Uterus (tissue), 4 donors: ENCODE measurements around the gene KDM1B. TPM values are rescaled to one million over a fixed set of nuclear protein-coding genes. Genes with fewer than 3 reads are reported as not detected.

Source experiments
- DNase-seq, 2 donors: peaks; one replicate each; pipeline ENCODE4 v3.0.0-alpha.2; 2019 to 2020
- H3K27ac ChIP-seq, 2 donors: fragments of 200-600 bp; sonication (generic); 1 replicate in 1 of 2; 2 replicates in 1 of 2; pipeline ENCODE4 v1.5.1; 2016 to 2018
- H3K27me3 ChIP-seq, 2 donors: fragments of 200-600 bp; sonication (generic); one replicate each; pipeline ENCODE4 v1.5.1; 2018 to 2019; ENCODE audit warnings: control low read depth in 1 of 2
- H3K36me3 ChIP-seq, 2 donors: fragments of 200-600 bp; sonication (generic); one replicate each; pipeline ENCODE4 v1.5.1; 2019; ENCODE audit warnings: control low read depth in 1 of 2
- H3K4me1 ChIP-seq, 2 donors: fragments of 200-600 bp; sonication (generic); one replicate each; pipeline ENCODE4 v1.5.1; 2018 to 2019; ENCODE audit warnings: control low read depth in 1 of 2
- H3K4me3 ChIP-seq, 2 donors: fragments of 200-600 bp; sonication (generic); 1 replicate in 1 of 2; 2 replicates in 1 of 2; pipeline ENCODE4 v1.5.1; 2018 to 2019; ENCODE audit warnings: mild to moderate bottlenecking in 1 of 2
- H3K9me3 ChIP-seq, 2 donors: fragments of 200-600 bp; sonication (generic); one replicate each; pipeline ENCODE4 v1.5.1; 2019; ENCODE audit warnings: control low read depth in 1 of 2
- POLR2A ChIP-seq, 2 donors: fragments of 450-650 bp; IDR thresholded peaks; one replicate each; pipeline ENCODE4 v1.6.1; 2016; ENCODE audit warnings: antibody characterized with exemption in 2 of 2, mild to moderate bottlenecking in 1 of 2, moderate library complexity in 1 of 2
- intact Hi-C: fragments of 100-400 bp; cut with DNase I; formaldehyde crosslinking; loops from one replicate; pipeline ENCODE4 v1.15.1; 2023; ENCODE audit warnings: low total_unique reads
- total RNA-seq, 4 donors: library from RNA; depleted of rRNA in 3 of 4; stranded (reverse); fragments of >200 nt in 3 of 4; gene quantifications; one replicate each; pipeline versions ENCODE4 v1.1.0 to v1.2.4, GENCODE V29; 2014 to 2023
- TF ChIP-seq, protein P1 (sequence below), 4 experiments: fragments of 200-600 bp in 2 of 4; fragments of 450-650 bp in 2 of 4; sonication (generic) in 2 of 4; IDR thresholded peaks; one replicate each; pipeline ENCODE4 v1.5.1; 2016 to 2019; ENCODE audit warnings: antibody characterized with exemption in 4 of 4, mild to moderate bottlenecking in 2 of 4, moderate library complexity in 1 of 4
- donor health status: DM: yes; HTN: yes; CAD: no.

KDM1B gene
- total RNA-seq, 4 donors from 2014 or later = 10.6 to 24.7 (median 14.0) TPM

DNA sequence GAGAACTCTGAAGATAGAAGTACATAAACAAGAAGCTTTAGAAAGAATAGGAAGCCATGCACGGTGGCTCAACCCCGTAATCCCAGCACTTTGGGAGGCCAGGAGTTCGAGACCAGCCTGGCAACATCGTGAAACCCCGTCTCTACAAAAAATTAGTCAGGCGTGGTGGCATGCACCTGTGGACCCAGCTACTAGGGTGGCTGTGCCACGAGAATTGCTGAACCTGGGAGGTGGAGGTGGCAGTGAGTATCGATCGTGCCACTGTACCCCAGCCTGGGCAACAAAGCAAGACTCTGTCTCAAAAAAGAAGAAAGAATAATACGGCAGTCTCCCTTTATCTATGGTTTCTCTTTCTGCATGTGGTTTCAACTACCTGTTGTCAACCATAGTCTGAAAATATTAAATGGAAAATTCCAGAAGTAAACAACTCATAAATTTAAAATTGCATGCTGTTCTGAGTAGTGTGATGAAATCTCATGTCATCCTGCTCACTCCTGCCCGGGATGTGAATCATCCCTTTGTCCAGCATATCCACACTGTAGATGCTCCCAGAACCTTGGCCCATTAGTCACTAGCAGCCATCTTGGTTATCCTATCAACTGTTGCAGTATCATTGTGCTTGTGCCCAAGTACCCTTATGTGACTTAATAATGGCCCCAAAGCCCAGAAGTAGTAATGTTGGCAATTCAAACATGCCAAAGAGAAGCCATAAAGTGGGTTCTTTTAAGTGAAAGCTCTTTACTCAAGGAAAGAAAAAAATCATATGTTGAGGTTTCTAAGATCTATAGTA is 87.0 kb downstream of the KDM1B start:
- TF ChIP-seq POLR2A (IDR thresholded peaks at IDR 0.05) = no peak
- TF ChIP-seq, protein P1, sequence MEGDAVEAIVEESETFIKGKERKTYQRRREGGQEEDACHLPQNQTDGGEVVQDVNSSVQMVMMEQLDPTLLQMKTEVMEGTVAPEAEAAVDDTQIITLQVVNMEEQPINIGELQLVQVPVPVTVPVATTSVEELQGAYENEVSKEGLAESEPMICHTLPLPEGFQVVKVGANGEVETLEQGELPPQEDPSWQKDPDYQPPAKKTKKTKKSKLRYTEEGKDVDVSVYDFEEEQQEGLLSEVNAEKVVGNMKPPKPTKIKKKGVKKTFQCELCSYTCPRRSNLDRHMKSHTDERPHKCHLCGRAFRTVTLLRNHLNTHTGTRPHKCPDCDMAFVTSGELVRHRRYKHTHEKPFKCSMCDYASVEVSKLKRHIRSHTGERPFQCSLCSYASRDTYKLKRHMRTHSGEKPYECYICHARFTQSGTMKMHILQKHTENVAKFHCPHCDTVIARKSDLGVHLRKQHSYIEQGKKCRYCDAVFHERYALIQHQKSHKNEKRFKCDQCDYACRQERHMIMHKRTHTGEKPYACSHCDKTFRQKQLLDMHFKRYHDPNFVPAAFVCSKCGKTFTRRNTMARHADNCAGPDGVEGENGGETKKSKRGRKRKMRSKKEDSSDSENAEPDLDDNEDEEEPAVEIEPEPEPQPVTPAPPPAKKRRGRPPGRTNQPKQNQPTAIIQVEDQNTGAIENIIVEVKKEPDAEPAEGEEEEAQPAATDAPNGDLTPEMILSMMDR (IDR thresholded peaks at IDR 0.05) = no peak
- Histone ChIP-seq H3K27ac (no peak overlapping the region), H3K4me3 (no peak overlapping the region), H3K27me3 (no peaks in the 10 kb centered on the region), H3K9me3 (no peaks in the 10 kb centered on the region), H3K36me3 (no peaks in the 10 kb centered on the region), H3K4me1 (no peaks in the 10 kb centered on the region)
- peak in 1 of 2 donors; percentile 44 for DNase-seq
- intact Hi-C loops = no loop called here

DNA sequence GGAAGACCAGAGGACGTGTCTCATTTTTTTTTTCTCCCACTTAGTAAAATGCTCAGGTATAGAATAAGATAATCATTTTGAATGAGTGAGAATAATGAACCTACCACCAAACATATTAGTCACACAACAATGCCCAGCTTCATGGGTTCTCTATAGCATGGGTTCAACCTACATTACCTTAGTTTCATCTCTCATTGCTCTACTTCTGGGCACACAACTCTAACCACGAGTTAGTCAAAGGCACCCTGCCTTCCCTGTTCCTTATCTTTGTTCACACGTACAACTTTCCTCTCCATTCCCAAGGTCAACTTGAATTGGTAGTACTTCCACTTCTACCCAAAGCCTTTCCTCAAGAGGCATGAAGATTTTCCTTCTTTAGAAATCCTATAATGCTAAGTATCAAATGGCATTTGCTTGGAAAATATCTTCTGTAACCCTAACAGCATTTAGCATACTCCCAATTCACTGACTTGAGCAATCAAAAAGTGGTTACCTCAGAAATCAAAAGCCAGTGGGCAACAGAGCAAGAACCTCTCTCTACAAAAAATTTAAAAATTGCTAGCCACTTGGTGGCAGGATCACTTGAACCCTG is 88.2 kb downstream of the KDM1B start:
- DNase-seq = no peak
- Histone ChIP-seq H3K27me3 (no peaks in the 10 kb centered on the region), H3K27ac (no peak overlapping the region), H3K9me3 (no peaks in the 10 kb centered on the region), H3K4me1 (no peaks in the 10 kb centered on the region), H3K36me3 (no peaks in the 10 kb centered on the region), H3K4me3 (no peak overlapping the region)
- intact Hi-C loops = no loop called here
- TF ChIP-seq, protein P1 (IDR thresholded peaks at IDR 0.05) = no peak
- no peak for TF ChIP-seq POLR2A (IDR thresholded peaks at IDR 0.05)

DNA sequence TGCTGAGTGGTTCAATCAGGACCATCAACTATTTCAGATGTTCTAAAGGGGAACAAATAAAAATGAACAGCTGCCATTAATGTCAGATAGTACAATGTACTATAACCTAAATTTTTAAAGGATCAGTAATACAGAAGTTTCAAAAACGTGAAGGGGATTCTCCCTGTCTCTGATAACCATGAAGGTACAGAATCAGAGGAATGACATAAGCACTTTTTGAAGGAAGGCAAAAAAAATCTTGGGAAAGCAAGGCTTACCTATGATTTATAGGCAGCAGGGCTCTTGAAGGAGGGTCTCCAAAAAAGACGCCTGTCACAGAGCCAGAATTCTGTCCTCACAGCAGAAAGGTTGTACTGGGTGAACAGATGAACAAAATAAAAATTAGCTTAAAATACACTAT is 89.0 kb downstream of the KDM1B start:
- Histone ChIP-seq H3K36me3 (no peaks in the 10 kb centered on the region), H3K4me3 (no peak overlapping the region), H3K27ac (no peak overlapping the region), H3K9me3 (no peaks in the 10 kb centered on the region), H3K27me3 (no peaks in the 10 kb centered on the region), H3K4me1 (no peaks in the 10 kb centered on the region)
- no peak for DNase-seq
- TF ChIP-seq, protein P1 (IDR thresholded peaks at IDR 0.05) = no peak
- no peak for TF ChIP-seq POLR2A (IDR thresholded peaks at IDR 0.05)
- intact Hi-C loops = no loop called here

DNA sequence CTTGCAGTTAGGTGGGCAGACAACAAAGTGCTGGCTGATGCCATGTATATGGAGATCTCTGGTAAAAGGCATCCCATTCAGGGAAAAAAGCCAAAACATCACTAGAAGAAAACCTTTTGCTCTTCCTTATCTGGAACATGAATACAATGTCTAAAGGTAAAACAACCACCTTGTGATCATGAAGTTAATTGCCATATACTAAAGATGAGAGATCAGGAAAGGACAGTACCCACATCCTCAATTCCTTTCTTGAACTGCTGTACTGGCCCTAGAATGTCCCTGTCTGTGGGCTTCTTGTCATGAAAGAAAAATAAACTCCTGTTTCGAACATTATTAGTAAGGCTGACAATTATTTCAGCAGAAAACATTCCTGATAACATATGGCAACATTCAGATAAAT is 89.9 kb downstream of the KDM1B start:
- Histone ChIP-seq H3K36me3 (no peaks in the 10 kb centered on the region), H3K4me3 (no peak overlapping the region), H3K4me1 (no peaks in the 10 kb centered on the region), H3K27me3 (no peaks in the 10 kb centered on the region), H3K9me3 (no peaks in the 10 kb centered on the region), H3K27ac (no peak overlapping the region)
- DNase-seq = no peak
- TF ChIP-seq, protein P1 (IDR thresholded peaks at IDR 0.05) = no peak
- intact Hi-C loops = no loop called here

DNA sequence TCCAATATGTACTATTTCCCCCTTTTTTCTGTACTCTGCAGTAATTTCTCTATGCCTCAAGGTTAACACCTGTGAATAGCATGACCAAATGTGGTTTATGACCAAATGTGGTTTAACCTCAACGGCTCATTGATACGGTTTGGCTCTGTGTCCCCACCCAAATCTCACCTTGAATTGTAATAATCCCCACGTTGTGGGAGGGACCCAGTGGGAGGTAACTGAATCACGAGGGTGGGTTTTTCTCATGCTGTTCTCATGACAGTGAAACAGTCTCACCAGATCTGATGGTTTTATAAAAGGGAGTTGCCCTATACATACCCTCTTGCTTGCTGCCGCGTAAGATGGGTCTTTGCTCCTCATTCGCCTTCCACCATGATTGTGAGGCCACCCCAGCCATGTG is 90.4 kb downstream of the KDM1B start:
- TF ChIP-seq POLR2A (IDR thresholded peaks at IDR 0.05) = no peak
- TF ChIP-seq, protein P1 (IDR thresholded peaks at IDR 0.05) = no peak
- Histone ChIP-seq H3K4me1 (no peaks in the 10 kb centered on the region), H3K9me3 (no peaks in the 10 kb centered on the region), H3K27me3 (no peaks in the 10 kb centered on the region), H3K36me3 (no peaks in the 10 kb centered on the region), H3K27ac (no peak overlapping the region), H3K4me3 (no peak overlapping the region)
- intact Hi-C loops = no loop called here
- DNase-seq = no peak
